GM12865 (cell line): ENCODE results near the gene PCDHA12.
"Not testable (repeated sequence)": the region's sequence is repeated elsewhere in the genome, so short reads cannot be mapped to it uniquely, and the experiment has no call there.

Source experiments
- DNase-seq: peaks from one replicate; pipeline ENCODE4 v3.0.0; 2010; ENCODE audit warnings: low read depth
- H3K4me3 ChIP-seq: 2 replicates; pipeline ENCODE4 v1.5.1; 2011; ENCODE audit warnings: mild to moderate bottlenecking, low read depth, low read length, control low read depth
- TF ChIP-seq, protein P1 (sequence below): IDR thresholded peaks from 2 replicates; pipeline ENCODE4 v1.5.1; 2011; ENCODE audit warnings: low read length, control low read depth, low read depth, inconsistent platforms; ENCODE audit not compliant: insufficient read depth; ENCODE audit errors: missing control alignments

The PCDHA12 gene

GRCh38 chr5:140870221-140871201 is 4.6 kb upstream of the PCDHA12 start:
- no peak overlapping the region for H3K4me3 ChIP-seq
- DNase-seq = no peak
- TF ChIP-seq, protein P1, sequence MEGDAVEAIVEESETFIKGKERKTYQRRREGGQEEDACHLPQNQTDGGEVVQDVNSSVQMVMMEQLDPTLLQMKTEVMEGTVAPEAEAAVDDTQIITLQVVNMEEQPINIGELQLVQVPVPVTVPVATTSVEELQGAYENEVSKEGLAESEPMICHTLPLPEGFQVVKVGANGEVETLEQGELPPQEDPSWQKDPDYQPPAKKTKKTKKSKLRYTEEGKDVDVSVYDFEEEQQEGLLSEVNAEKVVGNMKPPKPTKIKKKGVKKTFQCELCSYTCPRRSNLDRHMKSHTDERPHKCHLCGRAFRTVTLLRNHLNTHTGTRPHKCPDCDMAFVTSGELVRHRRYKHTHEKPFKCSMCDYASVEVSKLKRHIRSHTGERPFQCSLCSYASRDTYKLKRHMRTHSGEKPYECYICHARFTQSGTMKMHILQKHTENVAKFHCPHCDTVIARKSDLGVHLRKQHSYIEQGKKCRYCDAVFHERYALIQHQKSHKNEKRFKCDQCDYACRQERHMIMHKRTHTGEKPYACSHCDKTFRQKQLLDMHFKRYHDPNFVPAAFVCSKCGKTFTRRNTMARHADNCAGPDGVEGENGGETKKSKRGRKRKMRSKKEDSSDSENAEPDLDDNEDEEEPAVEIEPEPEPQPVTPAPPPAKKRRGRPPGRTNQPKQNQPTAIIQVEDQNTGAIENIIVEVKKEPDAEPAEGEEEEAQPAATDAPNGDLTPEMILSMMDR = no peak

GRCh38 chr5:140876541-140877261 is 1.6 kb downstream of the PCDHA12 start:
- DNase-seq, H3K4me3 ChIP-seq: not testable (repeated sequence)

DNA sequence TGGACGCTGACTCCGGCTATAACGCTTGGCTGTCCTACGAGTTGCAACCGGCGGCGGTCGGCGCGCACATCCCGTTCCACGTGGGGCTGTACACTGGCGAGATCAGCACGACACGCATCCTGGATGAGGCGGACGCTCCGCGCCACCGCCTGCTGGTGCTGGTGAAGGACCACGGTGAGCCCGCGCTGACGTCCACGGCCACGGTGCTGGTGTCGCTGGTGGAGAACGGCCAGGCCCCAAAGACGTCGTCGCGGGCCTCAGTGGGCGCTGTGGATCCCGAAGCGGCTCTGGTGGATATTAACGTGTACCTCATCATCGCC is 2.1 kb downstream of the PCDHA12 start:
- TF ChIP-seq, protein P1 = no peak
- no peak for DNase-seq
- H3K4me3 ChIP-seq = no peak overlapping the region

- TF ChIP-seq, protein P1 = no peak
- no peak for DNase-seq
- H3K4me3 ChIP-seq = no peak within 1 kb of the TSS
Measured at GRCh38 chr5:140881889-140882590, 6.9 kb downstream of the PCDHA12 start, which contains the start of gene PCDHA13. Gene PCDHA13, plus strand, starts transcription at chr5:140882124. Its CDS starts 145 bp downstream, at chr5:140882269.

DNA sequence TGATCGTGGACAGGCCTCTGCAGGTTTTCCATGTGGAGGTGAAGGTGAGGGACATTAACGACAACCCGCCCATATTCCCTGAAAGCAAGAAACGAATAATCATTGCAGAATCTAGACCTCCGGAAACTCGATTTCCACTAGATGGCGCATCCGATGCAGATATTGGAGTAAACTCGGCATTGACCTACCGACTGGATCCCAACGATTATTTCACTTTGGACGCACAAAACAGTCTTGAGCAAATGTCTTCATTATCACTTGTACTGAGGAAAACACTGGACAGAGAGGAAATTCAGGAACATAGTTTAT is 7.4 kb downstream of the PCDHA12 start:
- no peak overlapping the region for H3K4me3 ChIP-seq
- TF ChIP-seq, protein P1 = no peak
- DNase-seq = no peak

DNA sequence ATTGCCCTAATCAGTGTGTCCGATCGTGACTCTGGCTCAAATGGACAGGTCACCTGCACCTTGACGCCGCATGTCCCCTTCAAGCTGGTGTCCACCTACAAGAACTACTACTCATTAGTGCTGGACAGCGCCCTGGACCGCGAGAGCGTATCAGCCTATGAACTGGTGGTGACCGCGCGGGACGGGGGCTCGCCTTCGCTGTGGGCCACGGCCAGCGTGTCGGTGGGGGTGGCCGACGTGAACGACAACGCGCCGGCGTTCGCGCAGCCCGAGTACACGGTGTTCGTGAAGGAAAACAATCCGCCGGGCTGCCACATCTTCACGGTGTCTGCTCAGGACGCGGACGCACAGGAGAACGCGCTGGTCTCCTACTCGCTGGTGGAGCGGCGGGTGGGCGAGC is 8.3 kb downstream of the PCDHA12 start:
- no peak overlapping the region for H3K4me3 ChIP-seq
- DNase-seq = no peak
- TF ChIP-seq, protein P1 = no peak
